Measurements from ENCODE around the gene LRRC42. TPM values are rescaled to one million over a fixed set of nuclear protein-coding genes. Genes with fewer than 3 reads are reported as not detected.

Gene LRRC42
- total RNA-seq, 1 donor, result 38.7 TPM

DNA sequence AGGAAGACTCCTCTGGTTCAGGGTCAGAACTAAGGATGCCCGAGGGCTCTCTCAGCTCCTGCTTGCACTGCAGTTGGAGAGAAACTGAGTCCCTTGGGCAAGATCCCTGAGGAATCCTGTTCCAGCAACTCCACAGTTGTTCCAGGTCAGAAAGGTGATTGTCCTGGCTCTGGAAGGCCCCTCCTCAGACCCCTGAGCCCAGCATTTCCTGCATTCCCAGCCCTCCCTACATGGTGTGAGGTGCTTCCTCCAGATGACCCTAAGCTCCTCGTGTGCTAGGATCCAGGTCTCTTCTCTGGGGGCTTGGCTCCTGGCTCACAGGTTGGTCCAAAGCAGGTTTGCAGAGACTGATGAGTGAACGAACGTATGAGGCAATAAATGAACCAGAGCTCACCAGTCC, 60.4 kb downstream of the LRRC42 start:
- no peaks in the 10 kb centered on the region for H4K20me1 ChIP-seq (ENCODE audit: insufficient read depth, low read length)
- H3K4me2 ChIP-seq (ENCODE audit: insufficient read depth, low read length), result no peak overlapping the region
- TF ChIP-seq CTCF (IDR thresholded peaks at IDR 0.05; ENCODE audit: extremely low read depth, low read depth, low read length), result no peak
- no peaks in the 10 kb centered on the region for H3K4me1 ChIP-seq (ENCODE audit: insufficient read depth, low read length)
- no peaks in the 10 kb centered on the region for H3K36me3 ChIP-seq (ENCODE audit: insufficient read depth, low read length)
- no peak overlapping the region for H2AFZ ChIP-seq (ENCODE audit: low read length)
- no peak overlapping the region for H3K4me3 ChIP-seq (ENCODE audit: insufficient read depth, low read length)
- no peaks in the 10 kb centered on the region for H3K79me2 ChIP-seq (ENCODE audit: insufficient read depth, low read length)
- DNase-seq (ENCODE audit: insufficient read length, low spot score, missing footprints), result no peak
- peaks cover 29% of the 10 kb centered on the region for H3K27me3 ChIP-seq (ENCODE audit: insufficient read depth, low read length)
- no peaks in the 10 kb centered on the region for H3K9me3 ChIP-seq (ENCODE audit: low read depth, low read length)
- H3K27ac ChIP-seq (ENCODE audit: low read depth, low read length), result no peak overlapping the region

GRCh38 chr1:54007613-54008012, 61.5 kb downstream of the LRRC42 start:
- no peak for DNase-seq (ENCODE audit: insufficient read length, low spot score, missing footprints)
- Histone ChIP-seq H3K9me3 (ENCODE audit: low read depth, low read length) (no peaks in the 10 kb centered on the region), H3K4me2 (ENCODE audit: insufficient read depth, low read length) (no peak overlapping the region), H3K4me1 (ENCODE audit: insufficient read depth, low read length) (no peaks in the 10 kb centered on the region), H3K27me3 (ENCODE audit: insufficient read depth, low read length) (peaks cover 28% of the 10 kb centered on the region), H2AFZ (ENCODE audit: low read length) (no peak overlapping the region), H3K4me3 (ENCODE audit: insufficient read depth, low read length) (no peak overlapping the region), H4K20me1 (ENCODE audit: insufficient read depth, low read length) (no peaks in the 10 kb centered on the region), H3K79me2 (ENCODE audit: insufficient read depth, low read length) (no peaks in the 10 kb centered on the region), H3K27ac (ENCODE audit: low read depth, low read length) (no peak overlapping the region), H3K36me3 (ENCODE audit: insufficient read depth, low read length) (no peaks in the 10 kb centered on the region)
- TF ChIP-seq CTCF (IDR thresholded peaks at IDR 0.05; ENCODE audit: extremely low read depth, low read depth, low read length), result no peak

- Histone ChIP-seq H3K4me1 (ENCODE audit: insufficient read depth, low read length) (no peaks in the 10 kb centered on the region), H3K9me3 (ENCODE audit: low read depth, low read length) (no peaks in the 10 kb centered on the region), H3K27ac (ENCODE audit: low read depth, low read length) (no peak overlapping the region), H3K36me3 (ENCODE audit: insufficient read depth, low read length) (no peaks in the 10 kb centered on the region), H4K20me1 (ENCODE audit: insufficient read depth, low read length) (no peaks in the 10 kb centered on the region), H3K4me2 (ENCODE audit: insufficient read depth, low read length) (no peak overlapping the region), H2AFZ (ENCODE audit: low read length) (no peak overlapping the region), H3K79me2 (ENCODE audit: insufficient read depth, low read length) (no peaks in the 10 kb centered on the region), H3K27me3 (ENCODE audit: insufficient read depth, low read length) (peaks cover 34% of the 10 kb centered on the region), H3K4me3 (ENCODE audit: insufficient read depth, low read length) (no peak overlapping the region)
- DNase-seq (ENCODE audit: insufficient read length, low spot score, missing footprints), result no peak
- no peak for TF ChIP-seq CTCF (IDR thresholded peaks at IDR 0.05; ENCODE audit: extremely low read depth, low read depth, low read length)
These were observed 62.7 kb downstream of the LRRC42 start for GRCh38 chr1:54008876-54009275.

GRCh38 chr1:54009406-54009805, 63.3 kb downstream of the LRRC42 start:
- H2AFZ ChIP-seq (ENCODE audit: low read length), result no peak overlapping the region
- no peak overlapping the region for H3K4me2 ChIP-seq (ENCODE audit: insufficient read depth, low read length)
- no peaks in the 10 kb centered on the region for H3K9me3 ChIP-seq (ENCODE audit: low read depth, low read length)
- no peaks in the 10 kb centered on the region for H4K20me1 ChIP-seq (ENCODE audit: insufficient read depth, low read length)
- peaks cover 34% of the 10 kb centered on the region for H3K27me3 ChIP-seq (ENCODE audit: insufficient read depth, low read length)
- DNase-seq (ENCODE audit: insufficient read length, low spot score, missing footprints), result peak; percentile 76
- H3K36me3 ChIP-seq (ENCODE audit: insufficient read depth, low read length), result no peaks in the 10 kb centered on the region
- no peak for TF ChIP-seq CTCF (IDR thresholded peaks at IDR 0.05; ENCODE audit: extremely low read depth, low read depth, low read length)
- H3K4me1 ChIP-seq (ENCODE audit: insufficient read depth, low read length), result no peaks in the 10 kb centered on the region
- H3K79me2 ChIP-seq (ENCODE audit: insufficient read depth, low read length), result no peaks in the 10 kb centered on the region
- no peak overlapping the region for H3K27ac ChIP-seq (ENCODE audit: low read depth, low read length)
- H3K4me3 ChIP-seq (ENCODE audit: insufficient read depth, low read length), result no peak overlapping the region
